CD14-positive monocyte (primary cell): ENCODE results near the gene RAB1A. TPM values are rescaled to one million over a fixed set of nuclear protein-coding genes. Genes with fewer than 3 reads are reported as not detected.

Experiments used
- DNase-seq, 3 donors: peaks; one replicate each; pipeline ENCODE4 v3.0.0-alpha.2; 2011 to 2022
- H2AFZ ChIP-seq: 2 replicates; pipeline ENCODE4 v1.6.0; 2012; ENCODE audit warnings: mild to moderate bottlenecking, low read depth, low read length, inconsistent platforms; ENCODE audit not compliant: insufficient read depth, poor library complexity, severe bottlenecking
- H3K27ac ChIP-seq, 2 donors: 1 replicate in 1 of 2; 2 replicates in 1 of 2; pipeline ENCODE4 v1.5.1; 2012 to 2013; ENCODE audit warnings: low read length in 2 of 2, control low read depth in 1 of 2, inconsistent platforms in 1 of 2, low read depth in 1 of 2, mild to moderate bottlenecking in 1 of 2
- H3K27me3 ChIP-seq, 2 donors: one replicate each; pipeline versions ENCODE4 v1.6.0 to v1.6.1; 2011 to 2013; ENCODE audit warnings: low read length in 2 of 2; ENCODE audit not compliant: control insufficient read depth in 2 of 2, insufficient read depth in 2 of 2
- H3K36me3 ChIP-seq, 2 donors: replicated peaks in 1 of 2; 1 replicate in 1 of 2; 2 replicates in 1 of 2; pipeline versions ENCODE4 v1.5.1 to v1.6.1; 2012 to 2013; ENCODE audit warnings: low read length in 2 of 2, control low read depth in 1 of 2, inconsistent platforms in 1 of 2, mild to moderate bottlenecking in 1 of 2; ENCODE audit not compliant: insufficient read depth in 2 of 2, control insufficient read depth in 1 of 2
- H3K4me1 ChIP-seq, 2 donors: 1 replicate in 1 of 2; 2 replicates in 1 of 2; pipeline versions ENCODE4 v1.5.1 to v1.6.1; 2012 to 2013; ENCODE audit warnings: low read length in 2 of 2, control low read depth in 1 of 2, inconsistent platforms in 1 of 2, mild to moderate bottlenecking in 1 of 2, moderate library complexity in 1 of 2; ENCODE audit not compliant: insufficient read depth in 2 of 2, control insufficient read depth in 1 of 2
- H3K4me2 ChIP-seq: replicated peaks from 2 replicates; pipeline ENCODE3; 2012; ENCODE audit warnings: low read length, moderate library complexity, mild to moderate bottlenecking; ENCODE audit not compliant: poor library complexity, severe bottlenecking; ENCODE audit errors: extremely low read depth
- H3K4me3 ChIP-seq, 3 experiments: fragments of 200-600 bp in 1 of 3; sonication (generic) in 1 of 3; replicated peaks in 1 of 3; 1 replicate in 2 of 3; 2 replicates in 1 of 3; pipeline ENCODE4 v1.5.1; 2011 to 2013; ENCODE audit warnings: low read length in 3 of 3, mild to moderate bottlenecking in 3 of 3, control low read depth in 2 of 3, low read depth in 2 of 3, inconsistent platforms in 1 of 3, moderate library complexity in 1 of 3
- H3K79me2 ChIP-seq: 2 replicates; pipeline ENCODE4 v1.6.0; 2012; ENCODE audit warnings: mild to moderate bottlenecking, control low read depth, inconsistent platforms, low read length, moderate library complexity; ENCODE audit not compliant: insufficient read depth
- H3K9ac ChIP-seq: 2 replicates; pipeline ENCODE4 v1.6.0; 2017; ENCODE audit warnings: low read length, mild to moderate bottlenecking; ENCODE audit not compliant: insufficient read depth, poor library complexity, severe bottlenecking
- H3K9me3 ChIP-seq, 2 donors: replicated peaks in 1 of 2; 1 replicate in 1 of 2; 2 replicates in 1 of 2; pipeline versions ENCODE4 v1.5.1 to v1.6.1; 2012 to 2013; ENCODE audit warnings: low read length in 2 of 2, control low read depth in 1 of 2; ENCODE audit not compliant: control insufficient read depth in 1 of 2, insufficient read depth in 1 of 2
- H4K20me1 ChIP-seq: 2 replicates; pipeline ENCODE4 v1.6.0; 2012; ENCODE audit warnings: mild to moderate bottlenecking, low read length, control low read depth, moderate library complexity; ENCODE audit not compliant: insufficient read depth
- H3K27ac Mint-ChIP-seq, 7 donors: one replicate each; pipeline ENCODE4 v1.8.0; 2020; ENCODE audit warnings: mild to moderate bottlenecking in 7 of 7, mixed read lengths in 7 of 7, moderate library complexity in 6 of 7, inconsistent platforms in 2 of 7
- H3K27me3 Mint-ChIP-seq, 3 donors: one replicate each; pipeline ENCODE4 v1.8.0; 2021 to 2022; ENCODE audit warnings: low read depth in 3 of 3, mild to moderate bottlenecking in 3 of 3, mixed read lengths in 3 of 3, moderate library complexity in 3 of 3, inconsistent platforms in 1 of 3
- H3K36me3 Mint-ChIP-seq, 2 donors: one replicate each; pipeline ENCODE4 v1.8.0; 2020; ENCODE audit warnings: mixed read lengths in 2 of 2, inconsistent platforms in 1 of 2, mild to moderate bottlenecking in 1 of 2
- H3K4me1 Mint-ChIP-seq: one replicate; pipeline ENCODE4 v1.8.0; 2020; ENCODE audit warnings: mild to moderate bottlenecking, mixed read lengths
- H3K4me3 Mint-ChIP-seq, 2 donors: one replicate each; pipeline ENCODE4 v1.8.0; 2020; ENCODE audit warnings: mild to moderate bottlenecking in 2 of 2, mixed read lengths in 2 of 2, moderate library complexity in 1 of 2
- H3K9me3 Mint-ChIP-seq, 7 donors: one replicate each; pipeline ENCODE4 v1.8.0; 2020 to 2022; ENCODE audit warnings: mixed read lengths in 7 of 7, mild to moderate bottlenecking in 6 of 7, moderate library complexity in 6 of 7, inconsistent platforms in 2 of 7
- CTCF ChIP-seq: fragments of 200-600 bp; IDR thresholded peaks from one replicate; pipeline ENCODE4 v1.8.0; 2022; ENCODE audit warnings: antibody characterized with exemption, mild to moderate bottlenecking
- WGBS: methylation state at CpG from one replicate; pipeline ENCODE4 v1.1.5; 2013; ENCODE audit warnings: missing lambda C conversion rate; ENCODE audit not compliant: insufficient coverage; 5-methylcytosine and 5-hydroxymethylcytosine counted together
- intact Hi-C, 2 donors: fragments of 100-400 bp; cut with micrococcal nuclease; formaldehyde crosslinking; loops; one replicate each; pipeline versions ENCODE4 v1.15.0 to v1.15.1; 2023
- polyA plus RNA-seq, 3 donors: library from polyadenylated mRNA; depleted of rRNA in 1 of 3; unstranded in 2 of 3; stranded (reverse) in 1 of 3; fragments of 300-500 nt in 2 of 3; fragments of >200 nt in 1 of 3; fragmentation: Illumina TruSeq in 2 of 3; gene quantifications; 1 replicate in 2 of 3; 2 replicates in 1 of 3; pipeline ENCODE4 v1.2.3, GENCODE V29; 2012 to 2021

RAB1A gene
- polyA plus RNA-seq, 3 donors: 106 to 124 (median 110) TPM

- no peak for TF ChIP-seq CTCF
- peaks cover 3 to 8% of the 10 kb centered on the region in 2 donors for H3K9me3 ChIP-seq
- H4K20me1 ChIP-seq: no peaks in the 10 kb centered on the region
- H3K79me2 ChIP-seq: peaks cover 4% of the 10 kb centered on the region
- Mint-ChIP-seq H3K27me3 (peaks cover 0 to 2% (median 0%) of the 10 kb centered on the region in 3 donors), H3K36me3 (peaks cover 30 to 37% of the 10 kb centered on the region in 2 donors), H3K4me3 (no peak overlapping the region), H3K9me3 (peaks cover 8 to 16% (median 14%) of the 10 kb centered on the region in 7 donors), H3K27ac (no peak overlapping the region), H3K4me1 (peaks cover 21% of the 10 kb centered on the region)
- H3K9ac ChIP-seq: no peak overlapping the region
- H3K36me3 ChIP-seq: peaks cover 0 to 27% of the 10 kb centered on the region in 2 donors
- DNase-seq: no peak
- intact Hi-C loops: loop anchor here in 1 of 2 donors (10.0 kb wide), 1 partner anchor 464 kb away; no protein-coding TSS in a partner anchor
- H3K4me1 ChIP-seq: peaks cover 18 to 19% of the 10 kb centered on the region in 2 donors
- 56% methylated on average over 1 of the region's 1 CpG for WGBS
- H3K4me3 ChIP-seq: no peak overlapping the region
- H2AFZ ChIP-seq: no peak overlapping the region
- H3K4me2 ChIP-seq: no peak overlapping the region
- no peaks in the 10 kb centered on the region for H3K27me3 ChIP-seq
- H3K27ac ChIP-seq: no peak overlapping the region
Observed at GRCh38 chr2:65049010-65049639, 80.8 kb downstream of the RAB1A start.

GRCh38 chr2:65046633-65047407, 83.1 kb downstream of the RAB1A start:
- Histone ChIP-seq H3K79me2 (no peaks in the 10 kb centered on the region), H4K20me1 (no peaks in the 10 kb centered on the region), H3K4me3 (no peak overlapping the region), H2AFZ (no peak overlapping the region), H3K4me1 (no peaks in the 10 kb centered on the region), H3K9me3 (peaks cover 12 to 15% of the 10 kb centered on the region in 2 donors), H3K9ac (no peak overlapping the region), H3K27me3 (no peaks in the 10 kb centered on the region), H3K27ac (no peak overlapping the region), H3K4me2 (no peak overlapping the region), H3K36me3 (peaks cover 7 to 40% of the 10 kb centered on the region in 2 donors)
- Mint-ChIP-seq H3K9me3 (peaks cover 16 to 24% (median 21%) of the 10 kb centered on the region in 7 donors), H3K27me3 (peaks cover 0 to 2% (median 0%) of the 10 kb centered on the region in 3 donors), H3K4me3 (no peak overlapping the region), H3K36me3 (peaks cover 36 to 44% of the 10 kb centered on the region in 2 donors), H3K4me1 (no peaks in the 10 kb centered on the region), H3K27ac (no peak overlapping the region)
- no peak for TF ChIP-seq CTCF
- intact Hi-C loops: loop anchor here in 1 of 2 donors (10.0 kb wide), 1 partner anchor 462 kb away; no protein-coding TSS in a partner anchor
- WGBS: 93% methylated on average over 3 of the region's 11 CpGs
- no peak for DNase-seq
